B cell (primary cell): Measurements from ENCODE around the gene PDC.

Experiments
- EZH2 ChIP-seq: IDR thresholded peaks from 2 replicates; pipeline ENCODE4 v1.6.1; 2012; ENCODE audit warnings: borderline replicate concordance, low read depth, mild to moderate bottlenecking, moderate library complexity, low read length; ENCODE audit not compliant: insufficient read depth, poor library complexity, severe bottlenecking
- TF ChIP-seq, protein P1 (sequence below): fragments of 200-600 bp; IDR thresholded peaks from one replicate; pipeline ENCODE4 v1.8.0; 2022; ENCODE audit warnings: antibody characterized with exemption, mild to moderate bottlenecking

- TF ChIP-seq, protein P1, sequence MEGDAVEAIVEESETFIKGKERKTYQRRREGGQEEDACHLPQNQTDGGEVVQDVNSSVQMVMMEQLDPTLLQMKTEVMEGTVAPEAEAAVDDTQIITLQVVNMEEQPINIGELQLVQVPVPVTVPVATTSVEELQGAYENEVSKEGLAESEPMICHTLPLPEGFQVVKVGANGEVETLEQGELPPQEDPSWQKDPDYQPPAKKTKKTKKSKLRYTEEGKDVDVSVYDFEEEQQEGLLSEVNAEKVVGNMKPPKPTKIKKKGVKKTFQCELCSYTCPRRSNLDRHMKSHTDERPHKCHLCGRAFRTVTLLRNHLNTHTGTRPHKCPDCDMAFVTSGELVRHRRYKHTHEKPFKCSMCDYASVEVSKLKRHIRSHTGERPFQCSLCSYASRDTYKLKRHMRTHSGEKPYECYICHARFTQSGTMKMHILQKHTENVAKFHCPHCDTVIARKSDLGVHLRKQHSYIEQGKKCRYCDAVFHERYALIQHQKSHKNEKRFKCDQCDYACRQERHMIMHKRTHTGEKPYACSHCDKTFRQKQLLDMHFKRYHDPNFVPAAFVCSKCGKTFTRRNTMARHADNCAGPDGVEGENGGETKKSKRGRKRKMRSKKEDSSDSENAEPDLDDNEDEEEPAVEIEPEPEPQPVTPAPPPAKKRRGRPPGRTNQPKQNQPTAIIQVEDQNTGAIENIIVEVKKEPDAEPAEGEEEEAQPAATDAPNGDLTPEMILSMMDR, result no peak
- TF ChIP-seq EZH2, result no peak
Measured at GRCh38 chr1:186424539-186424938, 36.4 kb downstream of the PDC start.
